Choroid plexus epithelial cell (primary cell): ENCODE data around the gene POLR2A.

Source experiments
- DNase-seq: peaks from one replicate; pipeline ENCODE4 v3.0.0-alpha.2; 2010; ENCODE audit warnings: low read depth
- H3K4me3 ChIP-seq: 2 replicates; pipeline ENCODE4 v1.5.1; 2011; ENCODE audit warnings: low read depth, mild to moderate bottlenecking, control low read depth, low read length, moderate library complexity
- TF ChIP-seq, protein P1 (sequence below): conservative IDR thresholded peaks from 2 replicates; pipeline ENCODE4 v1.5.1; 2011; ENCODE audit warnings: low read depth, mild to moderate bottlenecking, control low read depth, inconsistent platforms, low read length, moderate library complexity

Gene POLR2A

DNA sequence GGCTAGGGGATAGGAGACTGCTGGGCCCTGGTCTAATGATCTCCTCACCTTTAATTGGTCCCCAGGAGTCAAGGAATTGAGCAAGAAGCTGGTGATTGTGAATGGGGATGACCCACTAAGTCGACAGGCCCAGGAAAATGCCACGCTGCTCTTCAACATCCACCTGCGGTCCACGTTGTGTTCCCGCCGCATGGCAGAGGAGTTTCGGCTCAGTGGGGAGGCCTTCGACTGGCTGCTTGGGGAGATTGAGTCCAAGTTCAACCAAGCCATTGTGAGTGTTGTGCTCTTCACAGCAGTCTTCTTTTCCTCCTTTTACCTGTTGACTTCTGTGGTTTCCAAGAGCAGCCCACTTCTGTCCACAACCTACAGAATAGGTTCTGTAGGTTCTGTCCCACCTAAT, 19.4 kb downstream of the POLR2A start:
- TF ChIP-seq, protein P1, sequence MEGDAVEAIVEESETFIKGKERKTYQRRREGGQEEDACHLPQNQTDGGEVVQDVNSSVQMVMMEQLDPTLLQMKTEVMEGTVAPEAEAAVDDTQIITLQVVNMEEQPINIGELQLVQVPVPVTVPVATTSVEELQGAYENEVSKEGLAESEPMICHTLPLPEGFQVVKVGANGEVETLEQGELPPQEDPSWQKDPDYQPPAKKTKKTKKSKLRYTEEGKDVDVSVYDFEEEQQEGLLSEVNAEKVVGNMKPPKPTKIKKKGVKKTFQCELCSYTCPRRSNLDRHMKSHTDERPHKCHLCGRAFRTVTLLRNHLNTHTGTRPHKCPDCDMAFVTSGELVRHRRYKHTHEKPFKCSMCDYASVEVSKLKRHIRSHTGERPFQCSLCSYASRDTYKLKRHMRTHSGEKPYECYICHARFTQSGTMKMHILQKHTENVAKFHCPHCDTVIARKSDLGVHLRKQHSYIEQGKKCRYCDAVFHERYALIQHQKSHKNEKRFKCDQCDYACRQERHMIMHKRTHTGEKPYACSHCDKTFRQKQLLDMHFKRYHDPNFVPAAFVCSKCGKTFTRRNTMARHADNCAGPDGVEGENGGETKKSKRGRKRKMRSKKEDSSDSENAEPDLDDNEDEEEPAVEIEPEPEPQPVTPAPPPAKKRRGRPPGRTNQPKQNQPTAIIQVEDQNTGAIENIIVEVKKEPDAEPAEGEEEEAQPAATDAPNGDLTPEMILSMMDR = no peak
- no peak for DNase-seq
- H3K4me3 ChIP-seq = no peak overlapping the region

DNA sequence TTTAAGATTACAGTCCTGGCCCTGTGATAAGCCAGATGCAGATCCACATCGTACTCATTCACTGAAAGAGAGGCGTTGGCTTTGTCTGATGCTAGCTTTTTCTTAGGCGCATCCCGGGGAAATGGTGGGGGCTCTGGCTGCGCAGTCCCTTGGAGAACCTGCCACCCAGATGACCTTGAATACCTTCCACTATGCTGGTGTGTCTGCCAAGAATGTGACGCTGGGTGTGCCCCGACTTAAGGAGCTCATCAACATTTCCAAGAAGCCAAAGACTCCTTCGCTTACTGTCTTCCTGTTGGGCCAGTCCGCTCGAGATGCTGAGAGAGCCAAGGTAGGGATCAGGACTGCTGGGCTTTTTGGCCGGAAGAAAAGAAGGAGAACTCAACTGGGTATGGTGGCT, 24.0 kb downstream of the POLR2A start:
- no peak for DNase-seq
- H3K4me3 ChIP-seq = no peak overlapping the region
- TF ChIP-seq, protein P1 = no peak

DNA sequence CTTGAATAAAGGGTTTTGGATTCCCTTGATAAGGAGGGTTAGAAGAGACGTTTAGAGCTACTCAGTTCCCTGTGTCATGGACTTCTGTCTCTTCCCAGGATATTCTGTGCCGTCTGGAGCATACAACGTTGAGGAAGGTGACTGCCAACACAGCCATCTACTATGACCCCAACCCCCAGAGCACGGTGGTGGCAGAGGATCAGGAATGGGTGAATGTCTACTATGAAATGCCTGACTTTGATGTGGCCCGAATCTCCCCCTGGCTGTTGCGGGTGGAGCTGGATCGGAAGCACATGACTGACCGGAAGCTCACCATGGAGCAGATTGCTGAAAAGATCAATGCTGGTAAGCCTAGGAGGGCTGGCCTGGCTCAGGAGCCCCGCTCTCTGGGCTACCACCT, 24.7 kb downstream of the POLR2A start:
- DNase-seq = no peak
- TF ChIP-seq, protein P1 = no peak
- no peak overlapping the region for H3K4me3 ChIP-seq

DNA sequence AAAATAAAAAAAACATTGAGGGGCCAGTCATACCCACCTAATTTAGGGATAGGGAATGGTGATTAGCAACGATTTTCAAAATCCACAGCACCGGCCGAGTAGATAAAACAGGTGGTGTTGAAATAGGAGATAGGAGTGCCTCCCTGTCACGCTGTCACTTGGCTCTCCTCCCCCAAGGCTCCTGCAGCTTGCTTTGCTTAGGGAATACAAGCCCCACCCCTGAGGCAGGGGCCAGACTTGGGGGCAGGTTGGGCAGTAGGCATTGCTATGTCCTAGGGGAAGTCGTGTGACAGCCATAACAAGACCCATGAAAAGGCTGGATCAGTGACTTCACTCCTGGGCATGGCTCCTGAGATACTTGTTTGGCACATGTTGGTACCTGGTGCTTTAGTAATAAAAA, 25.8 kb downstream of the POLR2A start:
- H3K4me3 ChIP-seq = no peak overlapping the region
- no peak for DNase-seq
- TF ChIP-seq, protein P1 = no peak

DNA sequence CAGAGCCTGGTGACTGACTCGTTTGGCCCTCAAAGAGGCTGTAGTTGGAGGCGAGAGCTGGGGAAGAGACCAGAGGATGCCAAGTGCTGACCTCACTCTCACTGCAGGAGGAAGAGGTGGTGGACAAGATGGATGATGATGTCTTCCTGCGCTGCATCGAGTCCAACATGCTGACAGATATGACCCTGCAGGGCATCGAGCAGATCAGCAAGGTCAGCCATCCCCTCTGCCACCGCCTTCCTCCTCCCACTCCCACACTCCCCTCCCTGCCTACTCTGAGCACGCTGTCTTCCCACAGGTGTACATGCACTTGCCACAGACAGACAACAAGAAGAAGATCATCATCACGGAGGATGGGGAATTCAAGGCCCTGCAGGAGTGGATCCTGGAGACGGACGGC, 26.9 kb downstream of the POLR2A start:
- DNase-seq = no peak
- TF ChIP-seq, protein P1 = no peak
- no peak overlapping the region for H3K4me3 ChIP-seq

DNA sequence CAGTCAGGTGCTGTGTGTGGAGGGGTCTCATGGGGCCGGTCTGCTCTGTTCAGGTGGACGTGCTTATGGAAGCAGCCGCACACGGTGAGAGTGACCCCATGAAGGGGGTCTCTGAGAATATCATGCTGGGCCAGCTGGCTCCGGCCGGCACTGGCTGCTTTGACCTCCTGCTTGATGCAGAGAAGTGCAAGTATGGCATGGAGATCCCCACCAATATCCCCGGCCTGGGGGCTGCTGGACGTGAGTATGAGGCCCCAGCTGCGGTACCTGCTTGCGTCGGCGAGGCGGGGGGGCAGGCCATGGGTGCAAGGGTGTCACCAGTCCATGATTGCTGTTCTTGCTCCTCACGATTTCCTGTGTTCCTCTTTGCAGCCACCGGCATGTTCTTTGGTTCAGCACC, 27.9 kb downstream of the POLR2A start:
- TF ChIP-seq, protein P1 = no peak
- DNase-seq = no peak
- no peak overlapping the region for H3K4me3 ChIP-seq

DNA sequence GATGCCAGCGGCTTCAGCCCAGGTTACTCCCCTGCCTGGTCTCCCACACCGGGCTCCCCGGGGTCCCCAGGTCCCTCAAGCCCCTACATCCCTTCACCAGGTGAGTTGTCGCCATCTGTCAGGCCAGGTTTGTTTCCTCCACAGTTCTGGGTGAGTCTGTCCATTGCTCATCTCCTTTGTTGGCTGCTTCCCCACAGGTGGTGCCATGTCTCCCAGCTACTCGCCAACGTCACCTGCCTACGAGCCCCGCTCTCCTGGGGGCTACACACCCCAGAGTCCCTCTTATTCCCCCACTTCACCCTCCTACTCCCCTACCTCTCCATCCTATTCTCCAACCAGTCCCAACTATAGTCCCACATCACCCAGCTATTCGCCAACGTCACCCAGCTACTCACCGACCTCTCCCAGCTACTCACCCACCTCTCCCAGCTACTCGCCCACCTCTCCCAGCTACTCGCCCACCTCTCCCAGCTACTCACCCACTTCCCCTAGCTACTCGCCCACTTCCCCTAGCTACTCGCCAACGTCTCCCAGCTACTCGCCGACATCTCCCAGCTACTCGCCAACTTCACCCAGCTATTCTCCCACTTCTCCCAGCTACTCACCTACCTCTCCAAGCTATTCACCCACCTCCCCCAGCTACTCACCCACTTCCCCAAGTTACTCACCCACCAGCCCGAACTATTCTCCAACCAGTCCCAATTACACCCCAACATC, 28.8 kb downstream of the POLR2A start:
- TF ChIP-seq, protein P1 = no peak
- no peak overlapping the region for H3K4me3 ChIP-seq
- DNase-seq = no peak
